ELF-1 (cell line): ENCODE results near the gene CHMP2B.
A peak's percentile ranks its signal among the peaks of the same experiment; 100 is the strongest.
"Not testable (repeated sequence)": the region's sequence is repeated elsewhere in the genome, so short reads cannot be mapped to it uniquely, and the experiment has no call there.

ENCODE experiments used
- DNase-seq: peaks from one replicate; pipeline ENCODE4 v3.0.0-alpha.2; 2016; ENCODE audit warnings: low read depth, low spot score

The CHMP2B gene

DNA sequence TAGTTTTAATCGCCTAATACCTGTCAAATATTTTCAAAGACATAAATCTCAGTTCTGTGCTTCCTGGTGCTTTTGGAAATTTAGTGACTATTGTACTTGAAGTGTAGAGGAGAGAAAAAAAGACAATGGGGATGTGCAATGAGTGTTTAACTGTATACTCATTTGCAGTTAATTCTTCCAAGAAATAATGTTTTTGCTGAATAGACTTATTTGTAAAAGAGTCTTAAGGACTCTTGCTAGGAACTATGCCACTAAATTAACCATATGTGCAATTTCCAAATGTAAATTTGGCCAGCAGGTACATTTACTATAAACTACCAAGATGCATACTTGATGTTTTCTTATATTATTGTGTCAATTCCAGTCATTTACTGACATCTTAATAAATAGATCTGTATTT lies 2.0 kb downstream of the CHMP2B start:
- DNase-seq, result no peak

DNA sequence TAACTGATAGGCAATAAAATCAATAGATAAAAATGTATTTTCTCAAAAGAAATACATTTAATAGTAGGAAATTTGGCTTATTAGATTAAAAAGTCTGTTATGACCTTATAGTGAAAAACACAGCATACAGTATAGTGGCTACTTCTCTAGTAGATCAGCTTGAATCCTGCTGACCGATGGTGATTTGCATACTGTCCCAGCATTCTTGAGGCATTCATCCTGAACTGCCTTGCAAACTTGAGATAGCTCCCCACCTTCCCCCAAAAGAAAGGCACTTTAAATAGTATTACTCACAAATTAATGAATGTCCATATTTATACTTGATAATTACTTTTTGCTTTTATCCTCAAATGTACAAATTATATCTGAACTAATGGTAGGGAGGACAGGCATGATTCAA lies 6.7 kb downstream of the CHMP2B start:
- DNase-seq, result no peak

DNA sequence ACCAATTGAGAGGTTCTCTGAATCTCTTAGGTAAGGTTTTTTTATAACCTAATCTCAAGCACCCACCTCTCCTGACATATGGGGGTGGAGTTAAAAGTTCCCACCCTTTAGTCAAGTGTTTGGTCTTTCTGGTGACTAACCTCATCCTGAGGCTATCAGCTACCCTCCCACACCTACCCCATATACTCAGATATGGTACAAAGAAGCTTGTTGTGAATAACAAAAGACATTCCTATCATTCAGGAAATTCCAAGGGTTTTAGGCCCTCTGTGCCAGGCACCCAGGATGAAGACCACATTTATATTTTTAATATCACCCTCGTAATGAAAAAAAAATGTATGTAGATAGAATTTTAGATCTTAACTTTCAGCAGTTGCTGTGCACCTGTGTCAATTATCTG lies 9.0 kb downstream of the CHMP2B start:
- DNase-seq, result peak; percentile 3

DNA sequence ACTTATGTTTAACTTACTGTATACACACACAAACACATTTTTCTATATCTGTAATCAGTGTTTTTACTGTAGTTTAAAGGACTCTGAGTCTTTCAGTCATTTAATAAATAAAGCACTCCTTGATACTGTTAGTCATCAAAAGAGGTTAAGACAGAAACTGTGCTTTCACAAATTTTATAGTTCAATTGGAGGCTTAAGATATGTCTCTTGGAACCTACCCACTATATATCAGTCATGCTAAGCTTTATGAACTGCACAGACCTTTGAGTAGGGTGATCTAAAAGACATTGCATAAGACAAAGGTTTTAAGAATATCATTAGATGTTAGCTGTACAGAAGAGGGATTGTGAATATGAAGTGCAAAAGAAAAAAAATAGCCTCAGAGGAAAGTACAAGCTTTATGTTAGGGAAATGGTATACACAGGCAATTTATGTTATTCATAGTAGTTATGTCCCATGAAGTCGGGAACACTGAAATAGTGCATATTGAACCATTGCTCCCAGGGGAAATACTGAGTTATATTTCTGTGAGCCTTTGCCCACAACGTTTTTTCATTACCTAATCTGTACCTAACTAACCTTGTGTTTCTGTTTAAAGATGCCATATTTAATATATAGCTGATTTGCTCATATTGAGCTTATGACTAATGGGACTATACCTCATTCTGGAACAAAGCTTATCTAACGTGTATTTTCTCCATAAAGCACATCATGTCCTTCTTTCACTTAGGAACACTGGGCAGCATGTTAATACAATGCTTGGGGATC lies 19.7 kb downstream of the CHMP2B start:
- DNase-seq, result no peak

DNA sequence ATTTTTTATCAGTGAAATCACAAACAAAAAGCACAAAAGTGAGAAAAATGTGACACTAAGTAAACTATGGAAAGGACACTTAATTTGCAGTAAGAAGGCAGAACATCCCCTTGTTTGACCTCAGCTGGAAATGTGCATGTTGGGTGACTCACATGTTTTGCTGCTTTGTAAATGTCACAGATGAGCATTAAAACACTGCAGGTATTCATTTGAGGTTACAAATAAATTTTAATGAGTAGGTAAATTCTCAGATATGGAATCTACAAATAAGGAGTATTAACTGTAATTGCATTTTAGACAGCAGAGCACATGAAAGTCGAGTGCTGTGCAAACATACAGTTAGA lies 20.3 kb downstream of the CHMP2B start:
- no peak for DNase-seq

DNA sequence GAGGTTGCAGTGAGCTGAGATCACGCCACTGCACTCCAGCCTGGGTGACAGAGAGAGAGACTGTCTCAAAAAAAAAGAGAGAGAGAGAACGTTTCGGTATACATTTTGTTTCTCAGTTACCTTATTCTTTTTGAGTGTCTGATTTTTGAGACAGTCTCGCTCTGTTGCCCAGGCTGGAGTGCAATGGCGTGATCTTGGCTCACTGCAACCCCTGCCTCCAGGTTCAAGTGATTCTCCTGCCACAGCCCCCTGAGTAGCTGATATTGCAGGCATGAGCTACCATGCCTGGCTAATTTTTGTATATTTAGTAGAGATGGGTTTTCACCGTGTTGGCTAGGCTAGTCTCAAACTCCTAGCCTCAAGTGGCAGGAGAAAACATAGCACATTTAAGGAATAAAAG lies 21.1 kb downstream of the CHMP2B start:
- not testable (repeated sequence) for DNase-seq

DNA sequence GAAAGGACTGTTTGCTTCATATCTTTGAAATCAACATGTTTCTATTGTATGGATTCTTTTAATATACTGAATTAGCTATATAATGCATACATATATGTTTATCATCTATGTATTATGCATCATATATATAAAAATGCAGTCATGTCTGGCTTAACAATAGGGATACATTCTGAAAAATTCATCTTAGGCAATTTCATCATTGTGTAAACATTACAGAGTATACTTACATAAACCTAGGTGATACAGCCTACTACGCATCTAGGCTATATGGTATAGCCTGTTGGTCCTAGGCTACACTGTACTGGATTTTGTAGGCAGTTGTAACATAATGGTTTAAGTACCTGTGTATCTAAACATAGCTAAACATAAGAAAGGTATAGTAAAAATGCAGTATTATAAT lies 21.7 kb downstream of the CHMP2B start:
- no peak for DNase-seq

DNA sequence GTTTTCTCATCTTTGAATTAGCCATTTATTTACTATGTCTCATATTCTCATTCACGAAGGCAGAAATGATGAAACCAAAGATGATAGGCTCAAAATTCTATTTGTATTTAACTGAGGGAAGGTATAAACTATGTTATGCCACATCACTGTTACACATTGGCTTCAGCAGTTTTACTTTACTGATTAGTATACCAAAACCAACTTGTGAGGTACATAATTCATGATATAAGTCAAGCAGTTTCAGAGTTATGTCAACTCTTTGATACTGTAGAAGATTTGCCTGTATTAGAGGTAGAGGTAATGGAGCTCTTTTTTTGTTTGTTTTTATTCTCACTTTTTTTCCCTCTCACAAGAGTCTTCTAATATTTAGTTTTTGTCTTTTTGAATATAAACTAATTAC lies 22.9 kb downstream of the CHMP2B start:
- no peak for DNase-seq

DNA sequence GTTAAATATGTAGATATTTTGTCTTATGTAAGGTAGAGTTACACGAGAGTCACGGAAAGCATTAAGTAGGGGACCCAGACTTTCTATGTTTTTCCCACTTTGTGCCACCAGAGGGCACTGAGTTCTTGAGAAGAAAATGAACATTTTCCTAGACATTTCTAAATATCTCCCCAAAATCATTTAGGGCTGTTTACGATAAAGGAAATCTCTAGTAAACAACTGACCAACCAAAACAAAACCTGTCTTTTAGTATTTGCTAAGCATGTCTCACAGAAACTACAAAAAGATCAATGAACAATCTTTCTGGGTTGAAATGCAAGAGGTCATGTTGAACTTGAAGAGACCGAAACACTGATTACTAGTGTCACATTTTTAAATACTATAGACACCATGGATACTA lies 33.2 kb downstream of the CHMP2B start:
- DNase-seq, result peak; percentile 13

DNA sequence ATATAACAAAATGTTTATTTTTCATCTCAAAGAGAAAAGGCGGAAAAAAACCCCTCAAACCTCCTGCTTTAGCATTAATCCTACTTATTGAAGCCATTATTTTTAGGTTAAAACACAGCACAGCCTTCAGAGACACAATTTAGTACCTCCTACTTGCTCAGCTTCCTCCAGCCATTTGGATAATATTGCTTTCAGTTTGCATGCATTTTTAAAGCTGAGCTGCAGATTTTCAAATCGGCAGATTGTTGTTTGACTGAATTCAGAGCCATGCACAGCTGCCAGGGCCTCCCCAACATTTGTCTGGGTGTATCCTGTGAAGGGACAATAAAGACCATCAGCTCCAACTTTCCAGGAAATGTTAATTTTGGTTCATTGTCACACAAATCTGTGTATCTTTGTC lies 34.8 kb downstream of the CHMP2B start:
- DNase-seq, result no peak

DNA sequence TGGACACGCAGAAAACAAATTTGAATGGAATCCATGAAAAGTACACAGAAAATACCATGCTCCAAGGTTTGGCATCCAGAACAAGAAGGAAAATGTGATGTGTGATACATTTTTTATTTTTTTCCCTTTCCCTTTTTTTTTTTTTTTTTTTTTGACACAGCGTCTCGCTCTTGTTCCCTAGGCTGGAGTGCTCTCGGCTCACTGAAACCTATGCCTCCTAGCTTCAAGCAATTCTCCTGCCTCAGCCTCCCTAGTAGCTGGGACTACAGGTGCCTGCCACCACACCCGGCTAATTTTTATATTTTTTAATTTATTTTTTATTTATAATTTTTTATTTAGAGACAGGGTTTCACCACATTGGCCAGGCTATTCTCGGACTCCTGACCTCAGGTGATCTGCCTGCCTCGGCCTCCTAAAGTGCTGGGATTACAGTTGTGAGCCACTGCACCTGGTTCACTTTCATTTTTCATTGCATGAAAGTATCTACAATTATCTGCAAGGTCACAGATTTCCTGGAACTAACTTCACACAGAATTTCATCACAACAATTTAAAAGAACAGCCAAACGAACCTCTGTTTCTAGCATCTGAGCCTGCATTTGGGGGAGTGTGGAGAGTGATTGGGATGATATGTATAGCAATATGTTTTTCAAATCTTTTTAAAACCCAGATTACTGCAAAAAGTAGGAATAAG lies 41.0 kb downstream of the CHMP2B start:
- DNase-seq, result no peak

DNA sequence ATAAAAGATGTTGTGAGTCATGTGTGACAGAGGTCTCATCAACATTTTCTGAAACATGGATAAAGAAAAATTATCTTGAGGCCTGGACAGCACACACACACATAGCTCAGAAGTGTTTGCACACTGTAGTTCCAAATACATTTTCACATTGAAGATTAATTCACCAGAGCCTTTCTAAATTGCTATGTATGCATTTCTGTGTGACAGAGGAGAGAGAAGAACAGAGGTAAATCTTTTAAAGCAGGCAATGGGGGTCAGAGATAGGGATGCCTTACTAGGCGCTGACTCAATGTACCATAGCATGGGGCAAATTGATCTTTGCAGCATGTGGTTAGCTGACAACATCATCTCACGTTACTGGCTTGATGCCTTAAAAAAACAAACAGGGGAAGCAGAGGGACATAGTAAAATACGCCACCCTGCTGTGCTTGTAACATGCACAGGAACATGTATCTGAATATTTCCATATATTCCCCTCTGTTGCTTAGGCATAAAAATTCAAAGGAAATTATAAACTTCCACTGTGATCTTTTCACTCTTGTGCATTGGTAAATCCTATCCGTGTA lies 41.6 kb downstream of the CHMP2B start:
- DNase-seq, result no peak

DNA sequence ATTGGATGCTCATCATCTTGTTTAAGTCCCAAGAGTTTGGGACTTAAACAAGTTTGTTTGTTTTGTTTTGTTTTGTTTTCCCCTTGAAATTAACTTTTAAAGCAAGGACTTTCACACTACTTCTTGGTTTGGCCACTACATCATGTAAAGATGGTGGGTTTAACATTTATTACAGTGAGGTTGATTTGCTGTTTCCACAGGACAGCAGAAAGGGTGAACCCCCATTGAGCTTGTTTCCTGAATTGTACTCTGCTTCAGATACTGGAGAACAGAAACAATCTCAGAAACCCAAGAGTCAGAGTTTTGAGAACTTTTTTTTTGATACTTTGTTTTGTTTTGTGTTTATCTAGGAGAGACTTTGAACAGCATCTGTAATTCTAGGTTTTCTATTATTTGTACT lies 42.6 kb downstream of the CHMP2B start:
- no peak for DNase-seq

DNA sequence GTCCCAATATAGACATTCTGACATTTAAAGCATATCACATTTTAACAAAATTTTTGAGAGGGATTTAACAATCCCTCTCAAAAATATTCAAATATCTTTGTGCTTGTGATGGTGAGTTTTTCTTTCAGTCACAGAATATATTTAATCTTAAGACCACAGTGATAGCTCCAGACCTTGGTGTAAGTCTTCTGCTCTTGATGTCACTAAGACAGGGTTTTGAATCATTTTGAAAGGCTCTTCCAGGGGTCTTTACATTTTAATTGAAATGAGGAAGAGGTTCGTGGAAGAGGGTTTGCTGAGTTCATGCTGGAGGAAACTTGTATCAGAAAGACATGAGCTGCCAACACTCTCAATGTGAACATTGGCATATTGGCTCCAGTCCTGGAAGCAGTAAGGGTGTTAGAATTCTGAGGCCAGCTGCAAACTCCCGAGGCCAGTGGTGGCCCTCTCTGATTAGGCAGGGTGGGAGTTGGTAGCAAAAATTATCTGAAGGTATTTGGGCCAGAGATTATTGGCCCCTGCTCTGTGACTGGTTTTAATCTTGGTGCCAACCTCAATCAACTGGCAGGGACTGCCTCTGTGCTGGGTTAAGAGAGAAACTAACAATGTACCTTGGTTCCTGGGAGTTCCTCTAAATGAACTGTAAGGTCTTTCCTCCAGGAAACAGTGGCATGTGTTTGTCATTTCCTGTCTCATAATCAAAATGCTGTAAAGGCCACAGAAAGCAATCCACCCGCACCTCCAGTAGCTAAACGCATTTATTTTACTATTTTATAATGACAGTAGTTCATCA lies 44.0 kb downstream of the CHMP2B start:
- no peak for DNase-seq

DNA sequence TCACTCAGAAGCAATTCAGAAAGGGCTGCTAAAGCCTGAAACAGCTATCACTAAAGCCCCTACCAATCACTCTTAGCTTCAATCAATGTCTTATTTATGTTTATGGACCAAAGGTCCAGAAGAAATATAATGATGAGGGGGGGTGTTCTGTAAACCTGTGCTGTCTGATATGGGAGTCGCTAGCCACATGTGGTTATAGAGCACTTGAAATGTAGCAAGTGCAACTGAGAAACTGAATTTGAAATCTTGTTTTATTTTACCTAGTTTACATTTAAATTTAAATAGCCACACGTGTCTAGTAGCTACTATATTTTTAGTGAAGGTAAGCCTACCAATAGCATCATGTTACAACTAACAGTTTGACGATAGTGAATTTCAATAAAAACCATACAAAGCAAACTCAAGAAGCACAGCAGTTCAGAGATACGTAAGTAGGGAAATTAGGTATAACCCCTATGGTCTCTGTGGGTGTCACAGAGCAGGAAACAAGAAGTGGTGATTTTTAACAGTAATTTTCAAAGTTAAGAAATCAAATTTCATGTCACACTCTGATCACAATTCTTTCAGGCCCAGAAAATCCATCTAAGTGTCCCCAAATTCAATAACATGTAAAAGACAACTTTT lies 45.7 kb downstream of the CHMP2B start:
- DNase-seq, result no peak

DNA sequence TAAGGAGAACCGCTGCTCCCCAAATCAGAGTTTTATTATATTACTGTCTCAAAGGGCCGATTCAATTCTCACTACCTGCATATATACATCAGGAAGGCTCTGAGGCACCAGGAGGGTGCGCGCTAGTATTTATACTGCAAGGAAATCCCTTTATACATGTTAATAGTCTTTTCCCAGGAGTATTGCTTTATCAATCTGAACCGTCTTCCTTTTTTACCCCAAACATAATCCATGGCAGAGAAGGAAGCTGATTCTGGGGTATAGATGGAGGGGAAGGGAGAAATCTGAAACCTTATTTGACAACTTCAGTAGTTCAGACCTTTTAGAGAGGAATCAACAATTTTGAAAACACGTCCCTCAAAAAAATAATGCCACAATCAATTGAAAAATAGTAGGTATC lies 49.4 kb downstream of the CHMP2B start, which contains the start of gene POU1F1:
Gene POU1F1, minus strand, starts transcription at position 101 of the 400 bp plus-strand sequence. CDS start 122 bp downstream, outside the sequence.
- no peak for DNase-seq

DNA sequence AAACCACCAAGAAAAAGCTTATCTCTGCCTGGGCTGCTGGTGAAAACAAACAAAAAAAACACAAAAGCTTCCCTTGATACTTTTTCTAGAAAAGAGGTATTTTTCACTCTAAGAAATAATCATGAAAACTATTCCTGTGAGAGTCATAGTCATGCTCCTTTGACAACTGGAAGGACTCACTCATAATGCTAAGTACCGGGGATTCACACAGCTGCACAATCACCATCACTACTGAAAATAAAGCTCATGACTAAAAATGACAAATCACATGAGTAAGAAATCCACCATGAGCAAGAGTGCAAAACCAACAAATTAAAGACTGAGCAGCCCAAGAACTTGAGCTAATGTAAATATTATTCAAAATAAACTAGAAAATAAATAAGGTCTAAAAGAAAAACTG lies 59.9 kb downstream of the CHMP2B start:
- no peak for DNase-seq

DNA sequence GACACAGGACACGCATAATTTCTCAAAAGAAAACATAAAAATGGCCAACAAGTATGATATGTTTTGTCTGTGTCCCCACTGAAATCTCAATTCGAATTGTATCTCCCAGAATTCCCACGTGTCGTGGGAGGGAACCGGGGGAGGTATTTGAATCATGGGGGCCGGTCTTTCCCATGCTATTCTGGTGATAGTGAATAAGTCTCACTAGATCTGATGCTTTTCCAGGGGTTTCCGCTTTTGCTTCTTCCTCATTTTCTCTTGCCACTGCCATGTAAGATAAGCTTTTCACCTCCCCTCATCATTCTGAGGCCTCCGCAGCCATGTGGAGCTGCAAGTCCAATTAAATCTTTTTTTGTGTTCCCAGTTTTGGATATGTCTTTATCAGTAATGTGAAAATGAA lies 61.3 kb downstream of the CHMP2B start:
- DNase-seq, result no peak

DNA sequence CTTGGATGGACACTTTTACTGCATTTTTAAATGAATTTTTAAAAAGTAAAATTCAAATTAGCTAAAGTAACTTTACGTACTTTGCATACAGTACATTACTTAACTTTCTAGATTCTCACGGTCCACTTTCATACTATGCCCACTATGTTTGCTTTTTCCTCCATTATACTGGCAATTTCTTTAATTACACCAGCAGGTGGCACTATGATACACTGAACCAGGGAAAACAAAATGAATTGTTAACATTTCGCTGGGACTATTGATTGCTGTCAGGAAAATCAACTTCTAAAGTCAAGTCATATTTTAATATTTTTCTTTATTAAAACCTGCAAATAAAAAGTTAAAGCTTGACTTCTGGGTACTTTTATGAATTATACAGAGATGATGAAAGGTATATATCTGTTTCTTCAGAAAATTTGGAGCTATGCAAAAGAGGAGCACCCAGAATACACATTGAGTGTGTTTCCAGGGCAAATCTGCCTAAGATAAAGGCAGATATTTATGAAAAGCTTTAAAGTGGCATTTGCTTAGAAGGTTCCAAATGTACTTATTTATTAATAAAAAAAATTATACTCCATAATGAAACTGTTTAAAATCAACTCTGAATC lies 71.1 kb downstream of the CHMP2B start:
- DNase-seq, result no peak

DNA sequence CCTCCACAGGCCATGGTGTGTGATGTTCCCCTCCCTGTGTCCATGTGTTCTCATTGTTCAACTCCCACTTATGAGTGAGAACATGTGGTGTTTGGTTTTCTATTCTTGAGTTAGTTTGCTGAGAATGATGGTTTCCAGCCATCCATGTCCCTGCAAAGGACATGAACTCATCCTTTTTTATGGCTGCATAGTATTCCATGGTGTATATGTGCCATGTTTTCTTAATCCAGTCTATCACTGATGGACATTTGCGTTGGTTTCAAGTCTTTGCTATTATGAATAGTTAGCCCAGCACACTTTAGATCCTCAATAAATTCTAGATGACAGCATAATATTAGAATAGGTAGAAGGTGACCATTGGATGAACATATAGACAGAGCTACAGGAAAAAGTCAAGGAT lies 77.9 kb downstream of the CHMP2B start:
- not testable (repeated sequence) for DNase-seq
